ENCODE data around the gene SLC39A1. TPM values are rescaled to one million over a fixed set of nuclear protein-coding genes. Genes with fewer than 3 reads are reported as not detected.
"Not testable (repeated sequence)": the region's sequence is repeated elsewhere in the genome, so short reads cannot be mapped to it uniquely, and the experiment has no call there.

The SLC39A1 gene
- total and polyA plus RNA-seq, 2 donors (not counting 3 experiments of a cell fraction or from before 2014, with no cell fraction given): 75.8 to 98.0 TPM

DNA sequence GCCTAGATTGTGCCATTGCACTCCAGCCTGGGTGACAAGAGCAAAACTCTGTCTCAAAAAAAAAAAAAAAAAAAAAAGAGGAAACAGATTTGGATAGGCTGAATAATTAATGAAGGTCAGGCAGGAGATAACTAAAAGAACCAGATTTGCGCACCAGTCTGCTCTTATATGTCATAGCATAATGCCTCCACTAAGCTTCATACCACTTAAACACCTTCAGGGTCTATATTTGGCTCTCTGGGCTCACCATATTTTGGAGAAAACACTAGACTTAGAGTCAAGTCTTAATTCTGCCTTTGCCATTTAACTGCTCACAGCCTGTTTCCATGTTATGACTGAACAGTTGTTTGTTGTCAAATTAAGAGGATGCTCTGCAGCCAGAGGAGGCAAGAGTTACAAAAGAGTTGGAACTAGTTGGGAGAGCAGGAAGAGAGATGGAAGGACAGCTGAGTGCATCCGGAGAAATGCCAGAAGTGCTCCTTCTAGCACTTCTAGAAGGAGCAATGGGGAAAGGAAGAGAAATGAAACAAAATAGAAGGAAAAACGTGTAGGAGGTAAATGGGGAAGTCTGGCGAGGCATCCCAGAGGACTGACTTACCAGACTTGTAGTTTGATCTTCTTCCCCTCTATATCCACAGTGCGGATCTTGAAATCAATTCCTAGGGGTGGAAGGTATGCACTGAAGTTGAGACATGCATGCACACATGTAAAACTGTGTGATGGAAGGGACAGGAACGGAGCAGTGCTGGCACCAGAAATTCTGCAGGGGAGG lies 21.0 kb upstream of the SLC39A1 start:
- no peak overlapping the region for H2AFZ ChIP-seq (ENCODE audit: low read depth, low read length)
- no peak overlapping the region for H3K9ac ChIP-seq (replicated peaks; ENCODE audit: extremely low read depth, insufficient read depth, low read length)
- BruUV-seq (replicated peaks): no TSS peak
- H3K79me2 ChIP-seq (ENCODE audit: control insufficient read depth, insufficient read depth, low read length): peaks cover 16% of the 10 kb centered on the region
- peak overlapping the region; percentile 91 for H3K4me2 ChIP-seq (ENCODE audit: insufficient read depth, low read length)
- FAIRE-seq: no peak
- no peaks in the 10 kb centered on the region for H3K9me3 ChIP-seq (replicated peaks; ENCODE audit: control insufficient read depth, insufficient read depth, low read length)
- dilution Hi-C loops (cut with MboI; ENCODE audit: extremely low pct_ligation_motif_present, low sequenced_read_pairs): no loop called here
- no peak for DNase-seq (ENCODE audit: low read depth, low spot score)
- CTCF ChIA-PET: interaction anchor here (0.7 to 2.2 kb wide), 2 partner anchors 10 to 38 kb away, joined by 3 to 9 read pairs; partner anchors contain the start of gene DENND4B
- H3K27me3 ChIP-seq (ENCODE audit: control insufficient read depth in 2 of 2, insufficient read depth in 2 of 2, low read length in 2 of 2): no peaks in the 10 kb centered on the region
- peak overlapping the region in 1 of 3 experiments; percentile 81 for H3K4me3 ChIP-seq (replicated peaks in 1 of 3; ENCODE audit: insufficient read depth in 1 of 3, low read depth in 1 of 3, low read length in 3 of 3)
- H3K36me3 ChIP-seq (ENCODE audit: control insufficient read depth in 2 of 2, extremely low read depth in 1 of 2, insufficient read depth in 2 of 2, low read length in 2 of 2): peaks cover 5 to 10% of the 10 kb centered on the region in 2 experiments
- no peak for TF ChIP-seq POLR2A (IDR thresholded peaks at IDR 0.05; ENCODE audit: low read depth, low read length)
- no peak for TF ChIP-seq GATA2 (IDR thresholded peaks at IDR 0.05; ENCODE audit: insufficient read depth, insufficient read length, low read depth, low read length)
- TF ChIP-seq MYC (IDR thresholded peaks at IDR 0.05; ENCODE audit: low read depth, low read length): no peak
- no peak for TF ChIP-seq JUN (IDR thresholded peaks at IDR 0.05; ENCODE audit: borderline replicate concordance, insufficient read depth, insufficient read length, low read depth)
- TF ChIP-seq EZH2 (IDR thresholded peaks at IDR 0.05; ENCODE audit: borderline replicate concordance, low read depth, low read length, severe bottlenecking): no peak
- TF ChIP-seq FOS (IDR thresholded peaks at IDR 0.05; ENCODE audit: borderline replicate concordance, insufficient read depth, low read length): no peak
- no peak for TF ChIP-seq POLR2AphosphoS5 (IDR thresholded peaks at IDR 0.05; ENCODE audit: insufficient read depth, low read depth, low read length)
- TF ChIP-seq, protein P1, sequence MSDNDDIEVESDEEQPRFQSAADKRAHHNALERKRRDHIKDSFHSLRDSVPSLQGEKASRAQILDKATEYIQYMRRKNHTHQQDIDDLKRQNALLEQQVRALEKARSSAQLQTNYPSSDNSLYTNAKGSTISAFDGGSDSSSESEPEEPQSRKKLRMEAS (IDR thresholded peaks at IDR 0.05; ENCODE audit: insufficient read depth, insufficient read length): no peak
- POLR2A ChIA-PET: no interaction called here
- intact Hi-C loops (cut with micrococcal nuclease): no loop called here
- H4K20me1 ChIP-seq (replicated peaks; ENCODE audit: control insufficient read depth, extremely low read depth, insufficient read depth, low read length): no peaks in the 10 kb centered on the region
- H3K4me1 ChIP-seq (ENCODE audit: control insufficient read depth, extremely low read depth, insufficient read depth, low read length): peaks cover 19% of the 10 kb centered on the region
- H3K9me1 ChIP-seq (replicated peaks; ENCODE audit: control insufficient read depth, extremely low read depth, insufficient read depth, low read length): no peaks in the 10 kb centered on the region
- no peak overlapping the region for H3K27ac ChIP-seq (ENCODE audit: insufficient read depth, low read depth, low read length)

DNA sequence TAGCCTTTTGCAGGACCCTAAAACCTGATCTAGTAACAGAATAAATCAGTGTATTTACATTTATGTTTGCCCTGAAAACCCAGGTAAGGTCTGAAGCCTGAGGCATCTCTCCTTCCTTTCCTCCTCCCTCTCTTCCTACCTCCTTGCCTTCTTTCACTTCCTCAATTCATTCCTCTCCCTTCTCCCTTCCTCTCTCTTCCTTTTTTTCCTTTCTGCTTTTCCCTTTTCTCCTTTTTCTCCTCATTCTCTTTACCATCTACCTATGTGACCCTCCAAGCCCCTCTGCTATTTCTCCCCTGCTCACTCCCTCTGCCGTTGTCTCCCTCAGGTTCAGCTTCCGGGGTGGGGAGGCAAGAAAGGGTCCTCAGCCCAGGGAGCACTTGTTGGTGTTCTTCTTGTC lies 18.4 kb upstream of the SLC39A1 start:
- DNase-seq (ENCODE audit: low read depth, low spot score); intact Hi-C loops (cut with micrococcal nuclease); H3K27me3 ChIP-seq (ENCODE audit: control insufficient read depth in 2 of 2, insufficient read depth in 2 of 2, low read length in 2 of 2); CTCF ChIA-PET; POLR2A ChIA-PET; H3K27ac ChIP-seq (ENCODE audit: insufficient read depth, low read depth, low read length); dilution Hi-C loops (cut with MboI; ENCODE audit: extremely low pct_ligation_motif_present, low sequenced_read_pairs); H2AFZ ChIP-seq (ENCODE audit: low read depth, low read length); H4K20me1 ChIP-seq (replicated peaks; ENCODE audit: control insufficient read depth, extremely low read depth, insufficient read depth, low read length); FAIRE-seq; H3K9me3 ChIP-seq (replicated peaks; ENCODE audit: control insufficient read depth, insufficient read depth, low read length); H3K9ac ChIP-seq (replicated peaks; ENCODE audit: extremely low read depth, insufficient read depth, low read length); H3K4me3 ChIP-seq (replicated peaks in 1 of 3; ENCODE audit: insufficient read depth in 1 of 3, low read depth in 1 of 3, low read length in 3 of 3); H3K9me1 ChIP-seq (replicated peaks; ENCODE audit: control insufficient read depth, extremely low read depth, insufficient read depth, low read length); H3K4me2 ChIP-seq (ENCODE audit: insufficient read depth, low read length); H3K36me3 ChIP-seq (ENCODE audit: control insufficient read depth in 2 of 2, extremely low read depth in 1 of 2, insufficient read depth in 2 of 2, low read length in 2 of 2): not testable (repeated sequence)
- peaks cover 21% of the 10 kb centered on the region for H3K79me2 ChIP-seq (ENCODE audit: control insufficient read depth, insufficient read depth, low read length)
- peaks cover 17% of the 10 kb centered on the region for H3K4me1 ChIP-seq (ENCODE audit: control insufficient read depth, extremely low read depth, insufficient read depth, low read length)
- TSS peak; percentile 28 for BruUV-seq (replicated peaks)

DNA sequence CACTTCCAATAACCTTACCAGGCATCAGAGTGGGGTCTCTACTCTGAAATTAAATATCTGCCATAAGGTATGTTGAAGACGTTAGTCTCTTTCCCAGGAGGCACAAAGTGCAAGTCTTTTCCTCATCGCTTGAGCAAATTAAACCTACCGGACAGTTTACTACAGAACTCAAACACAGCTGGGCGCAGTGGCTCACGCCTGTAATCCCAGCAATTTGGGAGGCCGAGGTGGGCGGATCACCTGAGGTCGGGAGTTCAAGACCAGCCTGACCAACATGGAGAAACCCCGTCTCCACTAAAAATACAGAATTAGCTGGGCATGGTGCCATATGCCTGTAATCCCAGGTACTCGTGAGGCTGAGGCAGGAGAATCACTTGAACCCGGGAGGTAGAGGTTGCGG lies 15.8 kb upstream of the SLC39A1 start:
- H3K9me3 ChIP-seq (replicated peaks; ENCODE audit: control insufficient read depth, insufficient read depth, low read length); BruUV-seq (replicated peaks); H3K9ac ChIP-seq (replicated peaks; ENCODE audit: extremely low read depth, insufficient read depth, low read length); DNase-seq (ENCODE audit: low read depth, low spot score); H3K4me3 ChIP-seq (replicated peaks in 1 of 3; ENCODE audit: insufficient read depth in 1 of 3, low read depth in 1 of 3, low read length in 3 of 3); FAIRE-seq; POLR2A ChIA-PET; H2AFZ ChIP-seq (ENCODE audit: low read depth, low read length); intact Hi-C loops (cut with micrococcal nuclease); H3K27ac ChIP-seq (ENCODE audit: insufficient read depth, low read depth, low read length); dilution Hi-C loops (cut with MboI; ENCODE audit: extremely low pct_ligation_motif_present, low sequenced_read_pairs); H3K4me2 ChIP-seq (ENCODE audit: insufficient read depth, low read length); H3K9me1 ChIP-seq (replicated peaks; ENCODE audit: control insufficient read depth, extremely low read depth, insufficient read depth, low read length); H3K27me3 ChIP-seq (ENCODE audit: control insufficient read depth in 2 of 2, insufficient read depth in 2 of 2, low read length in 2 of 2); H3K4me1 ChIP-seq (ENCODE audit: control insufficient read depth, extremely low read depth, insufficient read depth, low read length); H4K20me1 ChIP-seq (replicated peaks; ENCODE audit: control insufficient read depth, extremely low read depth, insufficient read depth, low read length): not testable (repeated sequence)
- CTCF ChIA-PET: interaction anchor here (3.9 kb wide), 1 partner anchor 16 kb away, joined by 21 read pairs; the partner anchor contains the start of gene SLC39A1
- H3K36me3 ChIP-seq (ENCODE audit: control insufficient read depth in 2 of 2, extremely low read depth in 1 of 2, insufficient read depth in 2 of 2, low read length in 2 of 2): peaks cover 8 to 18% of the 10 kb centered on the region in 2 experiments
- H3K79me2 ChIP-seq (ENCODE audit: control insufficient read depth, insufficient read depth, low read length): peaks cover 17% of the 10 kb centered on the region
